CD4-positive, alpha-beta T cell treated with Interleukin-2 at 100 ng/mL for 4 hours (primary cell): Measurements from ENCODE around the gene TNFSF10.

ENCODE experiments used
- DNase-seq: peaks from one replicate; pipeline ENCODE4 v3.0.0-alpha.2; 2020; ENCODE audit warnings: low spot score

TNFSF10 gene

GRCh38 chr3:172516318-172517214 lies 6.7 kb downstream of the TNFSF10 start:
- peak; percentile 50 for DNase-seq

DNA sequence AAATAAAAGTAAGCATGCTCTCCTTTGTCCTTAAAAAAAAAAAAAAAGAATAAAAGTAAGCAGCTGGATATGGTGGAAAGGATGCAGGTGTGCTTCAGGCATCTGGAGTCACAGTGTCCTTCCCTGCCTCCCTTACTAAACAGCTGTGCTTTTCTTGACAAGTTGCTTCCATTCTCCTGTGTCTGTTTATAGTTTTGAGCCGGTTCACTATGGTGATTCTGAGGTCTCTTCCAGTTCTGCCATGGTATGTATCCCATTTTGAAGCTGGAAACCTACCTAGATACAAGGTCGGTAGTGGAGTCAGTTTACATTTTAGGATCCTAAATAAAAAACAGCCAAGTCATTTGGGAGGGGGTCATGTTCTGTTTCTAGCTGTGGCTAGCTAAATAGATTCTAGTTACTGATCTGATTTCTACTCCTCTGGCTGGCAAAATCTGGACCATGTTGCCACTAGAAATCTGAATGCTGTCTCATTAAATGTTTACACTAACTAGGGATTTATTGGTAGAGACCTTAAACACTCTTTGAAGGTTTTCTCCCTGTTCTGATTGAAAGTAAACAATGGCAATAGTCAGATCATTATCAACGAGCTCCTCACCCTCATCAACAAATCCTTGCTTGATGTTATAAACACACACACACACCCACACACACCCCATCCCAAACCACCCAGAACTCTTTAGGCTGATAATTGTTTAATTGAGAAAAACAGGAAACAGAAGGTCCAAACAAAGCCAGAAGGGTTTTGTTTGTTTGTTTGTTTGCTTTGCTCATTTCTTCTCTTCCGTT lies 7.9 kb downstream of the TNFSF10 start:
- DNase-seq: no peak

- DNase-seq: no peak
Observed at GRCh38 chr3:172514678-172515077, 8.6 kb downstream of the TNFSF10 start.

DNA sequence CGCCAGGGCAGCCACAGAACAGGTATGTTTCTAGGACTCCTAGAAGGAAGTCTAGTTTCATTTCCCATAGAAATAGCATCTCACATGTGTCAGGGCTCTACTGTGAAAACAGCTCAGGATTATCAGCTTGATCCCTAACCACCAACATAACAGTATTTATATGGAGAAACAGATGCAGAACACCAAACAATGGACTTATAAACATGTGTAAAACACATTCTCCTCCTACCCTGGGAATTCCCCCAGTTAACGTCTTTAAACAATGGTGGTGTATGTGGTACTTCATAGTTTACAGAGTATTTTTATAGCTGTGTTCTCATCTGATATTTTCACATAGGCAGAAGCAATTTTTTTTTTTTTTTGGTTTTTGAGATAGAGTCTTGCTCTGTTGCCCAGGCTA lies 9.7 kb downstream of the TNFSF10 start:
- peak; percentile 41 for DNase-seq

DNA sequence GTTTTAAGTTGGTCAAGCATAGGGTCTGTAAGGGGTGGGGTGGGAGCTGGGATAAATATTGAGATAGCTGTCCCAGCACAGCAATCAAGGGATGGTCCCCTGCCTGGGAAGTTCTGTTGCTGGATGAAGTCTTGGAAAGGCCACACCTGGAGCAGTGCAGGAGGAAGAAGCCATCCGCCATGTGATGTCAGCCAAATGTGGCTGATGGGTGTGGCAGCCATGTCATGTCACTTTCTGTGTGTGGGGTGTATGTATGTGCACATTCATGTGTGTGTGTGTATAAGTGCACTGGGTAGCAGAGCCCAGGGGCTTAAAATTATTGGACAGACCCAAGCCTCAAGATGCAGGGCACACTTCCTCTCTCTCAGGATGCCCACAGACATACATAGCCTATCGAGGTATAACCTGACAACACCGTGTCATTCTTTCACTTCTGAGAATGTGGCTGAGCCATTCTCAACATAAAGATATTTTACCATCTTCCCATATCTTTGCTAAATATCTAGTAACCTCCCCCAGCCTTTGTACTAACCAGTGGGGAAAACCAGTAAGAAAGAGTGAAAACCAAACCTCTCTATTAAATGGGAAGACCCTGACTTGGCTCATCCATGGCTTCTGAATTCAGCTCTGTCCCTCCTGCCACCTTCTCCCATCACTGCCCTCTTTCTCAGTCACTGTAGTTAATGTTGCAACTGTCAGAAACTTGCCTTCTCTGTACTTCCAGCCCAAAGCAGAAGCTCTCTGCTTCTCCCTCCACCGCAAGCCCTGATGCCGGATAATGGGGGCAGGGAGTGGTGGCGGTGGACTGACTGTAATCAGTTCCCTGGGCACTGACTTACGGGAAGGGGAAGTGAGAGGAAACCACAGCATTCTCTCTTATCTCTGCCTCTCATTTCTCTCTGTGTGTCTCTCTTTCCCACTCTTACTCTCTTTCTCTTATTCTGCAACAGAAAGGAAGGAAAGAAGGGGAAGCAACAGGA lies 11.2 kb downstream of the TNFSF10 start:
- DNase-seq: peak; percentile 56

DNA sequence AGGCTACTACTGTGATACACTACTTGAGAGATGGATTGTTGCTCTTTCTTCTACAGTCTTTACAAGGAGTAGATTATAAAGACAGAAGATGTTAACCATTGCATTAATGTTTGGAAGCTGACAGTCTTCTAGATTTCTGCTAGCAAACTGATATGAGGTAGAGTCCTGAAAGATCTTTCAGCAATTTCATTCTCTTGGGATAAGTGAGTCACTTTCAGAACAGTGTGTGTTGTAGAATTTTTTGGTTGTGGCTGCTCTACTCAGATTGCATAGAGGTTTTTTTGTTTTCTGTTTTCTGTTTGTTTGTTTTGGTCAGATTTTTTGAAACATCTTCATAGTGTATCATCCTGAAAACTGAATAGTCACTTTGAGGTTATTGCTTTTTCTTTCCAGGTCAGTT lies 17.1 kb downstream of the TNFSF10 start:
- no peak for DNase-seq

DNA sequence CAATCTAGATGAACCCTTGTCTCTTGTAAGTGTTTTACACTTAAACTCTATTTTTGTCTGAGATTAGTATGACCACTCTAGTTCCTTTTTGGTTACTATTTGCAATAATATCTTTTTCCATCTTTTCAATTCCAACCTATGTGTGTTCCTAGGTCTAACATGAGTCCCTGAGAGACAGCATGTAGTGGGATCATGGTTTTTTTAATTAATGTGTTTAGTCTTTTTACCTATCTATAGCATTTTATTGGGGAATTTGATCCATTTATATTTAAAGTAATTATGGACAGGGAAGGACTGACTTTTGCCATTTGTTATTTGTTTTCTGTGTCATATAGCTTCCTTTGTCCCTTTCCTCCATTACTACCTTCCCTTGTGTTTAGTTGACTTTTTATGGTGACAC lies 21.7 kb downstream of the TNFSF10 start:
- no peak for DNase-seq

GRCh38 chr3:172490198-172490669 lies 33.0 kb downstream of the TNFSF10 start:
- peak; percentile 82 for DNase-seq

DNA sequence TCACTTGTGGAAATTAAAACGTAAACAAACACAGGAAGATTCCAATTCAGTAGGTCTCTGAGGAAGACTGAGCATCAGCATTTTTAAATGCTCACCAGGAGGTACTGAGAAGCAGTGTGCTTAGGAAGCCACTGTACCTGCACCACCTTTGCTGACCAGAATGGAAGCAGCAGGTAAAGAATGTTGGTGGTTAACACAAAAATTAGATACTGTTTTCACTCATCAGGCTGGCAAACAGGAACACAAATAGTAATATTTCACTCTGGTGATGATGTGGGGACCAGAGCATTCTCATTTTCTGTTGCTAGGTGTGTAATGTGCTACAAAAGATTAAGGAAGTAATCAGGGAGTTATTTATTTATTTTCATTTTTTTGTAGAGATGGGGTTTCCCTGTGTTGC lies 45.1 kb downstream of the TNFSF10 start:
- no peak for DNase-seq

DNA sequence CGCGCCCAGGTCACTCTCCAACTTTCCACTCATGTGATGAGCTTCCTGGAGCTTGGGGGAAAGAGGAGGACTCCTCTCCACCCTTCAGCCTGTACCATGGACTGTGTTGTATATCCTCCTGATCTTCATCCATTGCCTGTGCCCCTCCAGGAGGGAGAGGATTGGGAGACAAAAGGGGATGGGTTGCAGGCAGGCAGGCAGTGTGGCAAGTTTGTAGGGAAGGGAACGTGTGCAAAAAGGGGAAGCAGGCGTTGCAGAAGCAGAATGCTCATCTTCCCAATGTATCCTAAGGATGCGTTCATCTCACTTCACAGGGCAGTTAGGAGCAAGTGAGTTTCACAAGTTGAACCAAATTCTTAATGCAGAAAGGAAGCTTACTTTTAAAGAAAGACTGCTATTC lies 46.9 kb downstream of the TNFSF10 start:
- DNase-seq: no peak

DNA sequence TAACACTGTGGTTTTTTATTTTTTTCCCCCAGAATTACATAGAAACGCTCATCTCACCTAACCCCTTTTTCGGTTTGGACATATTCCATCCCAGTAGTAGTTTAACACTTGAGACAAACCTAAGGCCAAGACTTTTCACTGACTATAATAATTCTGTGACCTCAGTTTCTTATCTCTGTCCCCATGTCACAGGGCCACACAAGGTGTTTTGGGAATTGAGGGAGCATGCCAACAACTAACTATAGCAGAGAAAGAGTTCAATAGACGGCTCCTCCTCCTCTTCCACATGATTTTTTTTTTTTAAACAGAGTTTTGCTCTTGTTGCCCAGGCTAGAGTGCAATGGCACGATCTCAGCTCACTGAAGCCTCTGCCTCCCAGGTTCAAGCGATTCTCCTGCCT lies 47.5 kb downstream of the TNFSF10 start:
- DNase-seq: no peak

DNA sequence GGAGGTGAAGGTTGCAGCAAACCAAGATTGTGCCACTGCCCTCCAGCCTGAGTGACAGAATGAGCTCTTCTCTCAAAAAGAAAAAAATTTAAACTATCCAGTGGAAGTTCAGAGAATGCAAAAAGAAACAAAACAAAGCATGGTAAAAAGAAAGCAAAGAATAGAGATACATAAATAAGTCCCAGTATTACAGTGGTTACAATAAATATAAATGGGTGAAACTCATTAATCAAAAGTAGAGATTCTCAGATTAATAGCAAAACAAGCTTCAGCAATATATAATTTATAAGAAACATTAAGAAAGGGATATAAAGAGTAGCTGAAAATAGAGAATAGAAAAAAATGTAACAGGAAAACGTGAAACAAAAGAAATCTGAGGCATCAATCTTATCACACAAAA lies 51.3 kb downstream of the TNFSF10 start:
- no peak for DNase-seq

DNA sequence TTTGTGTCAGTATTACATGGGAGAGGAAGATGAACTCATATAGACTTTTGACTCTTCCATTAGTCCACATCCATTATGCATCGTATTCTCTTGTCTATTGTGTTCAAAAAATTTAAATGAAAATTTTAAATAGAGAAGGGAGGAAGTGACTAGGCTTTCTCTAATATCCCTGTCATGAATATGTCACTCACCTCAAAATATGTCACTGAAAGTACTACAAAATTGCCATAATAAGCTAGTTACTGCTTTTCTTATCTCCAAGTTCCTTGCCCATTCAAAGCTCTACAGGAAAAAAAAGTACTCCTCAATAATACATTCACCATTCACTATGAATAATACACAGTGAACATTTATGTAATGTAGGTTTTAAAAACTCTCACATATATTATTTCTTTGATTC lies 52.6 kb downstream of the TNFSF10 start:
- no peak for DNase-seq

DNA sequence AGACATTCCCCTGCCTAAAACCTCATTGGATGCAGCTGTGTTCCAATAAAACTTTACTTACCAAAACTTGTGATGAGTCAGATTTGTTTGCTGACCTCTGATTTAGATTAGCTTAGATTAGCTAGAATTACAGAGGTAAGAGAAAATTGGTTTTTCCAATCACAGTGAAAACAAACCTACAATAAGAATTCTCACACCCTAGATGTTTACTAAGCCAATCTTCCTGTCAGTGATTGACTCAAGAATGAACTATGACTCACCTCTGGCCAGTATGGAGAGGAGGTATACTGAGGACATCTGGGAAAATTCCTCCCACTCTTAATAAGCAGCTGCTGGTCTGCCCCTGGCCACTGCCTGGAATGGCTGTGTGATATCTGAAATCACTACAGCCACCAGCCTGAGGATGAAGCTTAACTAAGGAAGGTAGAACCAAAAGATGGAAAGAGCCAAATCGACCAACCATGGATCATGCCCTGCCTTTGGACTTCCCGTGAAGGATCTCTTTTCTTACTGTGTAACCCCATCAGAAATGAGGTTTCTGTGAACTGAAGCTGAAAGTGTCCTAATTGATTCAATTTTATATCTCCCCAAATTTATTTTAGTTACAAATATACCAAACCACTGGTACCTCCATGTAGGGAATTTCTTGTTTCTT lies 55.9 kb downstream of the TNFSF10 start:
- DNase-seq: no peak

- DNase-seq: no peak
Observed at GRCh38 chr3:172466553-172467130, 56.6 kb downstream of the TNFSF10 start.

DNA sequence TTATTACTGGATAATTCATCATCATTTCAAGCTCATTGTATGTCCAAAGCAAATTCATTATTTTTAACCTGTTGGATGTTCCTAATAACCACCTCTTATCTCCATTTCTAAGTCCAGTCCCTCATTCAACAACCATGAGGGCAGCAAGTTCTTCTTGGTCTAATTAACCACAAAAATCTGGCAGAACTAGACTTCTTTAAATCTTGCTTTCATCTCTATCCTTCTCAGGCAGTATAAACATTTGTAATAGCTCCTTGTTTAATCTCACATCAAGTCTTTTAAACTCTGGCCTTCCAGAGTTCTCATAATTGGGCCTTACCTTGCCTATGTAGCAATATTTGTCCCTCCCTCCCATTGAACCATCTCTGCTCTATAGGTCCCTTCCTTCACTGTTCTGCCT lies 57.9 kb downstream of the TNFSF10 start:
- DNase-seq: no peak

- no peak for DNase-seq
Observed at GRCh38 chr3:172464306-172464705, 58.9 kb downstream of the TNFSF10 start.

- DNase-seq: peak; percentile 60
Observed at GRCh38 chr3:172461530-172462138, 61.6 kb downstream of the TNFSF10 start.

DNA sequence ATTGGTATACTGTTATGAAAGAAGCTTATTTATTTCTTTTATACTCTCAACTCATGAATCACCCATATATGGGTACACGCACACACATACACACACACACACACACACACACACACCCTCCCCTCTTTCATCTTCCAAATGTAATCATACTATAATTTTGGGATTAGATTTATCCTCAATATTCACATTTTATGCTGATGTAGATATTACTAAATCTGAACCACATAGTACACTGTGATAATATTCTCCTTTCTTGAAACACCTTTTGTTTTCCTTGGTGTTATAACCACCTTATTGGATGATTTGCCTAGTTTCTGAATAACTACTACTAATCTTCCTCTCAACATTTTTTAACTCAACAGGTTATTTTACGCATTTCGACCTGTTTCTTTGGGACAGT lies 66.8 kb downstream of the TNFSF10 start:
- no peak for DNase-seq
